K562 (cell line): ENCODE results near the gene VEGFB. TPM values are rescaled to one million over a fixed set of nuclear protein-coding genes. Genes with fewer than 3 reads are reported as not detected.

Source experiments
- ASH1L ChIP-seq: fragments of 450-650 bp; IDR thresholded peaks from 2 replicates; pipeline ENCODE4 v1.6.1; 2018; ENCODE audit warnings: borderline replicate concordance, mild to moderate bottlenecking, low read depth; ENCODE audit not compliant: partially characterized antibody
- CEBPB ChIP-seq: fragments of 450-650 bp; IDR thresholded peaks from 2 replicates; pipeline ENCODE4 v1.6.1; 2016; ENCODE audit warnings: missing genetic modification characterization, missing compliant biosample characterization
- ELF1 ChIP-seq: fragments of 200-800 bp; sonication (Bioruptor generic); IDR thresholded peaks from 2 replicates; pipeline ENCODE4 v1.6.1; 2016; ENCODE audit warnings: missing genetic modification characterization, missing compliant biosample characterization
- ETV5 ChIP-seq: sonication (generic); formaldehyde crosslinking; IDR thresholded peaks from 2 replicates; pipeline ENCODE4 v1.4.0; 2020; ENCODE audit warnings: low read depth, mild to moderate bottlenecking, missing genetic modification reagents
- GABPB2 ChIP-seq: fragments of 250-450 bp; sonication (Bioruptor Pico); conservative IDR thresholded peaks from 2 replicates; pipeline ENCODE4 v1.5.1; 2021; ENCODE audit warnings: mild to moderate bottlenecking
- HINFP ChIP-seq: fragments of 450-650 bp; conservative IDR thresholded peaks from 2 replicates; pipeline ENCODE4 v1.6.1; 2016; ENCODE audit warnings: missing genetic modification characterization, low read depth, mild to moderate bottlenecking, control low read depth, missing compliant biosample characterization
- MTF1 ChIP-seq: fragments of 250-450 bp; sonication (Bioruptor Pico); IDR thresholded peaks from 2 replicates; pipeline ENCODE4 v1.9.0; 2021; ENCODE audit warnings: moderate library complexity, mild to moderate bottlenecking, inconsistent platforms, borderline replicate concordance
- NFYB ChIP-seq: IDR thresholded peaks from 2 replicates; pipeline ENCODE4 v1.6.1; 2011; ENCODE audit warnings: mild to moderate bottlenecking, moderate library complexity; ENCODE audit not compliant: insufficient read length; ENCODE audit errors: extremely low read depth
- PCBP2 ChIP-seq: fragments of 200-400 bp; formaldehyde crosslinking; IDR thresholded peaks from 2 replicates; pipeline ENCODE4 v1.6.1; 2018; ENCODE audit warnings: low read length, low read depth, mild to moderate bottlenecking, moderate library complexity; ENCODE audit not compliant: poor library complexity, severe bottlenecking
- PHB ChIP-seq: fragments of 250-450 bp; sonication (Bioruptor Pico); IDR thresholded peaks from 2 replicates; pipeline ENCODE4 v1.5.0; 2021
- PRMT5 ChIP-seq: sonication (generic); formaldehyde crosslinking; IDR thresholded peaks from 2 replicates; pipeline ENCODE4 v1.5.0; 2020; ENCODE audit warnings: missing genetic modification reagents
- PTBP1 ChIP-seq: fragments of 200-400 bp; formaldehyde crosslinking; IDR thresholded peaks from 2 replicates; pipeline ENCODE4 v1.6.1; 2017; ENCODE audit warnings: low read depth, low read length
- SETDB1 ChIP-seq: IDR thresholded peaks from one replicate; pipeline ENCODE4 v1.6.1; 2012; ENCODE audit warnings: low read length, control low read depth, inconsistent platforms
- ZC3H4 ChIP-seq: sonication (generic); formaldehyde crosslinking; IDR thresholded peaks from 2 replicates; pipeline ENCODE4 v1.9.0; 2021; ENCODE audit warnings: missing genetic modification reagents, borderline replicate concordance
- ZNF165 ChIP-seq: fragments of 250-450 bp; sonication (Bioruptor Pico); IDR thresholded peaks from 2 replicates; pipeline ENCODE4 v1.4.0; 2020; ENCODE audit warnings: borderline replicate concordance
- ZNF184 ChIP-seq: sonication (generic); formaldehyde crosslinking; IDR thresholded peaks from 2 replicates; pipeline ENCODE4 v1.5.0; 2020; ENCODE audit warnings: missing genetic modification reagents
- ZNF655 ChIP-seq: fragments of 250-450 bp; sonication (Bioruptor Pico); IDR thresholded peaks from 2 replicates; pipeline ENCODE4 v1.5.0; 2021
- polyA plus RNA-seq, 8 experiments: library from polyadenylated mRNA; depleted of rRNA in 4 of 8; stranded (reverse) in 5 of 8; unstranded in 3 of 8; fragments of >200 nt; fragmentation: Nextera tagmentation in 2 of 8; fragmentation: Illumina TruSeq in 1 of 8; extraction: Ambion mirVana in 2 of 8; extraction: Trizol in 1 of 8; gene quantifications; 2 replicates each; pipeline versions ENCODE4 v1.2.1 to v1.2.3, GENCODE V29; 2011 to 2014; ENCODE audit warnings: inconsistent platforms in 1 of 8, missing spikeins in 1 of 8
- total RNA-seq, 7 experiments: library from RNA; depleted of rRNA in 6 of 7; stranded (reverse); fragments of >200 nt in 6 of 7; fragmentation: Illumina TruSeq in 2 of 7; extraction: Trizol in 2 of 7; gene quantifications; 2 replicates each; pipeline versions ENCODE4 v1.2.1 to v1.2.3, GENCODE V29; 2011 to 2021; ENCODE audit warnings: low replicate concordance in 1 of 7
- TF ChIP-seq, protein P1 (sequence below): fragments of 450-650 bp; IDR thresholded peaks from 2 replicates; pipeline ENCODE4 v1.6.1; 2016; ENCODE audit warnings: antibody characterized with exemption
- TF ChIP-seq, protein P2 (sequence below): sonication (generic); formaldehyde crosslinking; IDR thresholded peaks from 2 replicates; pipeline ENCODE4 v1.8.0; 2022; ENCODE audit warnings: mild to moderate bottlenecking, missing genetic modification reagents
- TF ChIP-seq, protein P3 (sequence below): fragments of 450-650 bp; IDR thresholded peaks from 2 replicates; pipeline ENCODE4 v1.6.1; 2017; ENCODE audit warnings: antibody characterized with exemption

The VEGFB gene
- total and polyA plus RNA-seq, 9 of the 15 experiments (the other 6 are each of a cell fraction or from before 2014, with no cell fraction given): 11.0 to 83.4 (median 25.7) TPM

DNA sequence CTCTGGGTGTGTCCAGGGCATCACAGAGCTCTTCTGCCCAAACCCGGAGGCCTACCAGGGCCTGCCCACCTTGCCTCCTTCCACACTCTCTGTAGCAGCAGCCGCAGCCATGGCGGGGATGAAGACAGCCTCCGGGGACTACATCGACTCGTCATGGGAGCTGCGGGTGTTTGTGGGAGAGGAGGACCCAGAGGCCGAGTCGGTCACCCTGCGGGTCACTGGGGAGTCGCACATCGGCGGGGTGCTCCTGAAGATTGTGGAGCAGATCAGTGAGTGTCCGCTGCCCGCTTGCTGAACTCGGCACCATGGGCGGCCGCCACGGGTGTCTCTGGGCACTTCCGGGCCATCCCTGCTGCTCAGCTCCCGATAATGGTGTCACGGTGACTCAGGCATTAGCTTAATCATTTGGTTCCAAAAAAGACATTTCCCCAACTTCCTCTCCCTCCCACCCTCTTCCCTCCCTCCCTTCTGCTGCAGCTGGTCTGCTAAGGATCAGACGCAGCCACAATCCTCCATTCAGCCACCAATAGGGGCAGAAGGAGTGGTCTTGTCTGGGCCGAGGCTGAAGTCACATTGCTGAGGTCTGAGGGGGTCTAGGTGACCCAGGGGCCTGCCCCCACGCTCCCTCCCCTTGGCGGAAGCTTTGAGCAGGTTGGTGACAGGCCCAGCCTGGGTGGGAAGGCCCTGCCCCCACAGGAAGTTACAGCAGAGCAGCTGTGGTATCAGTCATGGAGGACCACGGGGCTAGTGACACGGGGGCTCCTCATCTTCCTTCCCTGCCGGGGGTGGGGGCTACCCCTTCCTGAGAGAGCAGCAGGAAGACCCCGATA is 26.9 kb upstream of the VEGFB start (continued):
- TF ChIP-seq, protein P1, sequence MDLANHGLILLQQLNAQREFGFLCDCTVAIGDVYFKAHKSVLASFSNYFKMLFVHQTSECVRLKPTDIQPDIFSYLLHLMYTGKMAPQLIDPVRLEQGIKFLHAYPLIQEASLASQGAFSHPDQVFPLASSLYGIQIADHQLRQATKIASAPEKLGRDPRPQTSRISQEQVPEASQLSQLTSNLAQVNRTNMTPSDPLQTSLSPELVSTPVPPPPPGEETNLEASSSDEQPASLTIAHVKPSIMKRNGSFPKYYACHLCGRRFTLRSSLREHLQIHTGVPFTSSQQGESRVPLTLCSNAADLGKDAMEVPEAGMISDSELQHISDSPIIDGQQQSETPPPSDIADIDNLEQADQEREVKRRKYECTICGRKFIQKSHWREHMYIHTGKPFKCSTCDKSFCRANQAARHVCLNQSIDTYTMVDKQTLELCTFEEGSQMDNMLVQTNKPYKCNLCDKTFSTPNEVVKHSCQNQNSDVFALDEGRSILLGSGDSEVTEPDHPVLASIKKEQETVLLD: peak; percentile 39; the same call in 1 of the 2 replicates
- TF ChIP-seq, protein P2, sequence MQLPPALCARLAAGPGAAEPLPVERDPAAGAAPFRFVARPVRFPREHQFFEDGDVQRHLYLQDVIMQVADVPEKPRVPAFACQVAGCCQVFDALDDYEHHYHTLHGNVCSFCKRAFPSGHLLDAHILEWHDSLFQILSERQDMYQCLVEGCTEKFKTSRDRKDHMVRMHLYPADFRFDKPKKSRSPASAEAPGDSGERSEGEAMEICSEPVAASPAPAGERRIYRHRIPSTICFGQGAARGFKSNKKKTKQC (CRISPR knock-in tag): peak; percentile 31; the same call in 1 of the 2 replicates
- TF ChIP-seq ASH1L (no peak), ETV5 (CRISPR knock-in tag) (peak; percentile 95), ZC3H4 (CRISPR knock-in tag) (no peak), ELF1 (peak; percentile 89), MTF1 (CRISPR knock-in tag) (no peak), NFYB (no peak), SETDB1 (no peak), PRMT5 (CRISPR knock-in tag) (no peak), GABPB2 (CRISPR knock-in tag) (no peak), ZNF184 (CRISPR knock-in tag) (no peak), ZNF165 (no peak), PHB (CRISPR knock-in tag) (no peak), PCBP2 (no peak), HINFP (tag) (no peak), PTBP1 (0 out of 2 replicates have a peak, but pooled peaks have one; percentile 14), ZNF655 (no peak), CEBPB (tag) (no peak)
- TF ChIP-seq, protein P3, sequence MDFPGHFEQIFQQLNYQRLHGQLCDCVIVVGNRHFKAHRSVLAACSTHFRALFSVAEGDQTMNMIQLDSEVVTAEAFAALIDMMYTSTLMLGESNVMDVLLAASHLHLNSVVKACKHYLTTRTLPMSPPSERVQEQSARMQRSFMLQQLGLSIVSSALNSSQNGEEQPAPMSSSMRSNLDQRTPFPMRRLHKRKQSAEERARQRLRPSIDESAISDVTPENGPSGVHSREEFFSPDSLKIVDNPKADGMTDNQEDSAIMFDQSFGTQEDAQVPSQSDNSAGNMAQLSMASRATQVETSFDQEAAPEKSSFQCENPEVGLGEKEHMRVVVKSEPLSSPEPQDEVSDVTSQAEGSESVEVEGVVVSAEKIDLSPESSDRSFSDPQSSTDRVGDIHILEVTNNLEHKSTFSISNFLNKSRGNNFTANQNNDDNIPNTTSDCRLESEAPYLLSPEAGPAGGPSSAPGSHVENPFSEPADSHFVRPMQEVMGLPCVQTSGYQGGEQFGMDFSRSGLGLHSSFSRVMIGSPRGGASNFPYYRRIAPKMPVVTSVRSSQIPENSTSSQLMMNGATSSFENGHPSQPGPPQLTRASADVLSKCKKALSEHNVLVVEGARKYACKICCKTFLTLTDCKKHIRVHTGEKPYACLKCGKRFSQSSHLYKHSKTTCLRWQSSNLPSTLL: no peak
